ENCODE results near the gene WRAP53. TPM values are rescaled to one million over a fixed set of nuclear protein-coding genes. Genes with fewer than 3 reads are reported as not detected.

Gene WRAP53
- total and polyA plus RNA-seq, 2 of the 13 experiments (the other 11 are each of a cell fraction or from before 2014, with no cell fraction given), result 7.0 to 19.5 TPM

GRCh38 chr17:7686222-7687071, 1.8 kb upstream of the WRAP53 start (continued):
- TF ChIP-seq ZNF382 (CRISPR knock-in tag; IDR thresholded peaks at IDR 0.05; ENCODE audit: borderline replicate concordance) (no peak), PRPF4 (IDR thresholded peaks at IDR 0.05; ENCODE audit: low read depth, low read length, poor library complexity, severe bottlenecking) (no peak), ZNF543 (CRISPR knock-in tag; IDR thresholded peaks at IDR 0.05) (peak; percentile 56; the same call in 1 of the 2 replicates), NCOA1 (CRISPR knock-in tag; IDR thresholded peaks at IDR 0.05) (no peak), ISX (CRISPR knock-in tag; conservative IDR thresholded peaks at IDR 0.05) (0 out of 2 replicates have a peak, but pooled peaks have one; percentile 84), HOXA3 (CRISPR knock-in tag; IDR thresholded peaks at IDR 0.05) (no peak), GTF3A (CRISPR knock-in tag; conservative IDR thresholded peaks at IDR 0.05) (no peak), ZNF619 (CRISPR knock-in tag; IDR thresholded peaks at IDR 0.05) (no peak), E2F2 (CRISPR knock-in tag; IDR thresholded peaks at IDR 0.05; ENCODE audit: borderline replicate concordance) (peak; percentile 66; the same call in 1 of the 2 replicates), SMAD9 (CRISPR knock-in tag; IDR thresholded peaks at IDR 0.05) (no peak), ZNF589 (CRISPR knock-in tag; conservative IDR thresholded peaks at IDR 0.05) (no peak), TBX3 (IDR thresholded peaks at IDR 0.05; ENCODE audit: borderline replicate concordance) (no peak), KLF15 (CRISPR knock-in tag; IDR thresholded peaks at IDR 0.05; ENCODE audit: borderline replicate concordance) (no peak), PPARG (CRISPR knock-in tag; conservative IDR thresholded peaks at IDR 0.05) (no peak), ZNF709 (CRISPR knock-in tag; IDR thresholded peaks at IDR 0.05) (no peak), HCFC1 (IDR thresholded peaks at IDR 0.05; ENCODE audit: low read depth, low read length) (0 out of 2 replicates have a peak, but pooled peaks have one; percentile 40), EZH2 (conservative IDR thresholded peaks at IDR 0.05; ENCODE audit: low read depth, low read length) (no peak), ZNF616 (CRISPR knock-in tag; IDR thresholded peaks at IDR 0.05; ENCODE audit: low read depth) (no peak), ZBTB21 (CRISPR knock-in tag; IDR thresholded peaks at IDR 0.05) (no peak), TOPORS (CRISPR knock-in tag; IDR thresholded peaks at IDR 0.05) (no peak), SALL1 (CRISPR knock-in tag; IDR thresholded peaks at IDR 0.05) (peak; percentile 23; the same call in 1 of the 2 replicates)
- TF ChIP-seq, protein P1, sequence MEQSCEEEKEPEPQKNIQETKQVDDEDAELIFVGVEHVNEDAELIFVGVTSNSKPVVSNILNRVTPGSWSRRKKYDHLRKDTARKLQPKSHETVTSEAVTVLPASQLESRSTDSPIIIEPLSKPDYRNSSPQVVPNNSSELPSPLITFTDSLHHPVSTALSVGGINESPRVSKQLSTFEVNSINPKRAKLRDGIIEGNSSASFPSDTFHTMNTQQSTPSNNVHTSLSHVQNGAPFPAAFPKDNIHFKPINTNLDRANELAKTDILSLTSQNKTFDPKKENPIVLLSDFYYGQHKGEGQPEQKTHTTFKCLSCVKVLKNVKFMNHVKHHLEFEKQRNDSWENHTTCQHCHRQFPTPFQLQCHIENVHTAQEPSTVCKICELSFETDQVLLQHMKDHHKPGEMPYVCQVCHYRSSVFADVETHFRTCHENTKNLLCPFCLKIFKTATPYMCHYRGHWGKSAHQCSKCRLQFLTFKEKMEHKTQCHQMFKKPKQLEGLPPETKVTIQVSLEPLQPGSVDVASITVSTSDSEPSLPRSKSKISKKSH (CRISPR knock-in tag; IDR thresholded peaks at IDR 0.05; ENCODE audit: borderline replicate concordance), result peak; percentile 31; the same call in 1 of the 2 replicates
- TF ChIP-seq, protein P2, sequence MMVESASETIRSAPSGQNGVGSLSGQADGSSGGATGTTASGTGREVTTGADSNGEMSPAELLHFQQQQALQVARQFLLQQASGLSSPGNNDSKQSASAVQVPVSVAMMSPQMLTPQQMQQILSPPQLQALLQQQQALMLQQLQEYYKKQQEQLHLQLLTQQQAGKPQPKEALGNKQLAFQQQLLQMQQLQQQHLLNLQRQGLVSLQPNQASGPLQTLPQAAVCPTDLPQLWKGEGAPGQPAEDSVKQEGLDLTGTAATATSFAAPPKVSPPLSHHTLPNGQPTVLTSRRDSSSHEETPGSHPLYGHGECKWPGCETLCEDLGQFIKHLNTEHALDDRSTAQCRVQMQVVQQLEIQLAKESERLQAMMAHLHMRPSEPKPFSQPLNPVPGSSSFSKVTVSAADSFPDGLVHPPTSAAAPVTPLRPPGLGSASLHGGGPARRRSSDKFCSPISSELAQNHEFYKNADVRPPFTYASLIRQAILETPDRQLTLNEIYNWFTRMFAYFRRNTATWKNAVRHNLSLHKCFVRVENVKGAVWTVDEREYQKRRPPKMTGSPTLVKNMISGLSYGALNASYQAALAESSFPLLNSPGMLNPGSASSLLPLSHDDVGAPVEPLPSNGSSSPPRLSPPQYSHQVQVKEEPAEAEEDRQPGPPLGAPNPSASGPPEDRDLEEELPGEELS (CRISPR knock-in tag; IDR thresholded peaks at IDR 0.05), result 0 out of 2 replicates have a peak, but pooled peaks have one; percentile 31
- TF ChIP-seq, protein P3, sequence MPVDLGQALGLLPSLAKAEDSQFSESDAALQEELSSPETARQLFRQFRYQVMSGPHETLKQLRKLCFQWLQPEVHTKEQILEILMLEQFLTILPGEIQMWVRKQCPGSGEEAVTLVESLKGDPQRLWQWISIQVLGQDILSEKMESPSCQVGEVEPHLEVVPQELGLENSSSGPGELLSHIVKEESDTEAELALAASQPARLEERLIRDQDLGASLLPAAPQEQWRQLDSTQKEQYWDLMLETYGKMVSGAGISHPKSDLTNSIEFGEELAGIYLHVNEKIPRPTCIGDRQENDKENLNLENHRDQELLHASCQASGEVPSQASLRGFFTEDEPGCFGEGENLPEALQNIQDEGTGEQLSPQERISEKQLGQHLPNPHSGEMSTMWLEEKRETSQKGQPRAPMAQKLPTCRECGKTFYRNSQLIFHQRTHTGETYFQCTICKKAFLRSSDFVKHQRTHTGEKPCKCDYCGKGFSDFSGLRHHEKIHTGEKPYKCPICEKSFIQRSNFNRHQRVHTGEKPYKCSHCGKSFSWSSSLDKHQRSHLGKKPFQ (CRISPR knock-in tag; IDR thresholded peaks at IDR 0.05; ENCODE audit: insufficient replicate concordance), result peak; percentile 68
